Activated CD4-positive, alpha-beta memory T cell treated with anti-CD3 and anti-CD28 coated beads, Interleukin-2, amount 10 ng/mL, durations not matched to agents 7 days and 5 days (primary cell): ENCODE results near the gene XPNPEP2. TPM values are rescaled to one million over a fixed set of nuclear protein-coding genes. Genes with fewer than 3 reads are reported as not detected.

Experiments
- CTCF ChIA-PET: fragments of 350-600 bp; sonication (Branson Sonifier 250); formaldehyde crosslinking; loops from one replicate; lab custom pipeline; 2021; ENCODE audit warnings: antibody characterized with exemption, inconsistent platforms; lab: Charles Lee
- POLR2A ChIA-PET: fragments of 350-600 bp; sonication (Branson Sonifier 250); formaldehyde crosslinking; loops from one replicate; lab custom pipeline; 2021; ENCODE audit warnings: antibody characterized with exemption; lab: Charles Lee
- DNase-seq: peaks from one replicate; pipeline ENCODE4 v3.0.0-alpha.2; 2020
- H3K27ac Mint-ChIP-seq: one replicate; pipeline ENCODE4 v1.8.0; 2021; ENCODE audit warnings: mild to moderate bottlenecking, mixed read lengths
- H3K27me3 Mint-ChIP-seq: one replicate; pipeline ENCODE4 v1.8.0; 2021; ENCODE audit warnings: mixed read lengths
- H3K36me3 Mint-ChIP-seq: one replicate; pipeline ENCODE4 v1.8.0; 2021; ENCODE audit warnings: low read depth, mixed read lengths
- H3K4me1 Mint-ChIP-seq: one replicate; pipeline ENCODE4 v1.8.0; 2021; ENCODE audit warnings: mixed read lengths
- H3K4me3 Mint-ChIP-seq: one replicate; pipeline ENCODE4 v1.8.0; 2021; ENCODE audit warnings: mild to moderate bottlenecking, mixed read lengths
- H3K9me3 Mint-ChIP-seq: one replicate; pipeline ENCODE4 v1.8.0; 2021; ENCODE audit warnings: mixed read lengths
- total RNA-seq, 2 experiments: library from RNA; stranded (reverse); gene quantifications; one replicate each; pipeline ENCODE4 v1.2.3, GENCODE V29; 2021

XPNPEP2 gene
- total RNA-seq, 2 experiments from 2014 or later = 1.7 to 2.1 TPM

- ChIA-PET CTCF (interaction anchor here (0.9 to 2.8 kb wide), 3 partner anchors 18 to 229 kb away, joined by 3 to 12 read pairs (median 3); no protein-coding TSS in a partner anchor), POLR2A (interaction anchor here (1.2 to 13.8 kb wide), 8 partner anchors 11 to 111 kb away, joined by 3 to 229 read pairs (median 6); partner anchors contain the start of genes SASH3 and UTP14A)
- no peaks in the 10 kb centered on the region for H3K27me3 Mint-ChIP-seq
- peak overlapping the region; percentile 66 for H3K27ac Mint-ChIP-seq
- H3K9me3 Mint-ChIP-seq = no peaks in the 10 kb centered on the region
- H3K36me3 Mint-ChIP-seq = peaks cover 48% of the 10 kb centered on the region
- no peak for DNase-seq
- H3K4me1 Mint-ChIP-seq = peaks cover 34% of the 10 kb centered on the region
- H3K4me3 Mint-ChIP-seq = no peak overlapping the region
Observed at GRCh38 chrX:129798888-129799287, 60.1 kb downstream of the XPNPEP2 start.

GRCh38 chrX:129800186-129800585, 61.4 kb downstream of the XPNPEP2 start:
- DNase-seq = no peak
- Mint-ChIP-seq H3K9me3 (no peaks in the 10 kb centered on the region), H3K4me1 (peaks cover 27% of the 10 kb centered on the region), H3K27me3 (no peaks in the 10 kb centered on the region), H3K4me3 (no peak overlapping the region), H3K36me3 (peaks cover 36% of the 10 kb centered on the region), H3K27ac (no peak overlapping the region)
- CTCF ChIA-PET = interaction anchor here (1.2 kb wide), 1 partner anchor 17 kb away, joined by 3 read pairs; no protein-coding TSS in a partner anchor
- POLR2A ChIA-PET = interaction anchor here (3.8 to 13.8 kb wide), 2 partner anchors 9 to 19 kb away, joined by 16 to 229 read pairs; partner anchors contain the start of gene SASH3

- Mint-ChIP-seq H3K27me3 (no peaks in the 10 kb centered on the region), H3K4me1 (peaks cover 15% of the 10 kb centered on the region), H3K27ac (no peak overlapping the region), H3K4me3 (no peak overlapping the region), H3K9me3 (no peaks in the 10 kb centered on the region), H3K36me3 (peaks cover 20% of the 10 kb centered on the region)
- DNase-seq = no peak
- ChIA-PET POLR2A (no interaction called here), CTCF (no interaction called here)
Observed at GRCh38 chrX:129802863-129803262, 64.1 kb downstream of the XPNPEP2 start.

GRCh38 chrX:129804806-129805205, 66.0 kb downstream of the XPNPEP2 start:
- Mint-ChIP-seq H3K4me3 (no peak overlapping the region), H3K36me3 (peaks cover 11% of the 10 kb centered on the region), H3K27ac (no peak overlapping the region), H3K27me3 (no peaks in the 10 kb centered on the region), H3K4me1 (peaks cover 16% of the 10 kb centered on the region), H3K9me3 (no peaks in the 10 kb centered on the region)
- DNase-seq = no peak
- ChIA-PET CTCF (no interaction called here), POLR2A (interaction anchor here (1.7 kb wide), 1 partner anchor 49 kb away, joined by 3 read pairs; no protein-coding TSS in a partner anchor)

GRCh38 chrX:129808158-129808828, 69.5 kb downstream of the XPNPEP2 start:
- H3K4me1 Mint-ChIP-seq = peaks cover 18% of the 10 kb centered on the region
- H3K9me3 Mint-ChIP-seq = no peaks in the 10 kb centered on the region
- POLR2A ChIA-PET = interaction anchor here (0.9 to 3.0 kb wide), 6 partner anchors 10 to 63 kb away, joined by 3 to 16 read pairs (median 4); no protein-coding TSS in a partner anchor
- H3K27me3 Mint-ChIP-seq = no peaks in the 10 kb centered on the region
- no peak for DNase-seq
- H3K27ac Mint-ChIP-seq = no peak overlapping the region
- no peak overlapping the region for H3K4me3 Mint-ChIP-seq
- CTCF ChIA-PET = no interaction called here
- H3K36me3 Mint-ChIP-seq = peaks cover 23% of the 10 kb centered on the region

GRCh38 chrX:129808829-129809796, 70.3 kb downstream of the XPNPEP2 start:
- Mint-ChIP-seq H3K9me3 (no peaks in the 10 kb centered on the region), H3K4me3 (no peak overlapping the region), H3K4me1 (peaks cover 18% of the 10 kb centered on the region), H3K27ac (peak overlapping the region; percentile 35), H3K36me3 (peaks cover 18% of the 10 kb centered on the region), H3K27me3 (no peaks in the 10 kb centered on the region)
- ChIA-PET CTCF (interaction anchor here (1.6 kb wide), 1 partner anchor 252 kb away, joined by 4 read pairs; no protein-coding TSS in a partner anchor), POLR2A (interaction anchor here (0.9 to 3.0 kb wide), 5 partner anchors 10 to 64 kb away, joined by 3 to 16 read pairs (median 5); no protein-coding TSS in a partner anchor)
- no peak for DNase-seq

- no peaks in the 10 kb centered on the region for H3K27me3 Mint-ChIP-seq
- DNase-seq = no peak
- no peak overlapping the region for H3K27ac Mint-ChIP-seq
- ChIA-PET POLR2A (no interaction called here), CTCF (no interaction called here)
- H3K4me1 Mint-ChIP-seq = peaks cover 10% of the 10 kb centered on the region
- H3K9me3 Mint-ChIP-seq = no peaks in the 10 kb centered on the region
- no peak overlapping the region for H3K4me3 Mint-ChIP-seq
- peaks cover 18% of the 10 kb centered on the region for H3K36me3 Mint-ChIP-seq
Observed at GRCh38 chrX:129813662-129814368, 75.0 kb downstream of the XPNPEP2 start.

GRCh38 chrX:129818123-129818522, 79.3 kb downstream of the XPNPEP2 start:
- no peaks in the 10 kb centered on the region for H3K9me3 Mint-ChIP-seq
- H3K4me3 Mint-ChIP-seq = no peak overlapping the region
- peaks cover 6% of the 10 kb centered on the region for H3K4me1 Mint-ChIP-seq
- no peak for DNase-seq
- POLR2A ChIA-PET = no interaction called here
- H3K27me3 Mint-ChIP-seq = no peaks in the 10 kb centered on the region
- CTCF ChIA-PET = no interaction called here
- peaks cover 5% of the 10 kb centered on the region for H3K36me3 Mint-ChIP-seq
- H3K27ac Mint-ChIP-seq = no peak overlapping the region

Other genes with a start within 250 kb of the XPNPEP2 start
- not detected for gene SMARCA1, start 215.5 kb upstream of the XPNPEP2 start, total RNA-seq
- gene OCRL, start 198.7 kb upstream of the XPNPEP2 start, total RNA-seq = 1 to 10 TPM; 1.9 to 2.1 TPM
- under 1 TPM; 0.15 TPM for gene APLN, start 84.0 kb upstream of the XPNPEP2 start, total RNA-seq
- gene SASH3, start 41.0 kb downstream of the XPNPEP2 start, total RNA-seq = 100 to 1,000 TPM; 229 to 245 TPM
- gene ZDHHC9, start 104.9 kb downstream of the XPNPEP2 start, total RNA-seq = 1 to 10 TPM; 5.8 to 7.5 TPM
- gene UTP14A, start 167.2 kb downstream of the XPNPEP2 start, total RNA-seq = 10 to 100 TPM; 15.3 to 18.4 TPM
- gene BCORL1, start 243.7 kb downstream of the XPNPEP2 start, total RNA-seq = 1 to 10 TPM; 6.9 to 7.2 TPM